ENCODE results near the gene RANBP1.

Gene RANBP1

GRCh38 chr22:20088263-20088648 is 27.6 kb upstream of the RANBP1 start:
- DNase-seq (ENCODE audit: low read depth in 2 of 2): no peak

GRCh38 chr22:20089226-20089976 is 26.5 kb upstream of the RANBP1 start:
- no peak for DNase-seq (ENCODE audit: low read depth in 2 of 2)

GRCh38 chr22:20089977-20090729 is 25.8 kb upstream of the RANBP1 start:
- DNase-seq (ENCODE audit: low read depth in 2 of 2): no peak

- no peak for DNase-seq (ENCODE audit: low read depth in 2 of 2)
Observed at GRCh38 chr22:20090730-20091240, 25.1 kb upstream of the RANBP1 start.

GRCh38 chr22:20091690-20092476 is 24.0 kb upstream of the RANBP1 start:
- DNase-seq (ENCODE audit: low read depth in 2 of 2): no peak

- DNase-seq (ENCODE audit: low read depth in 2 of 2): no peak
Observed at GRCh38 chr22:20092477-20092854, 23.4 kb upstream of the RANBP1 start.

GRCh38 chr22:20093418-20094196 is 22.3 kb upstream of the RANBP1 start:
- DNase-seq (ENCODE audit: low read depth in 2 of 2): no peak

- DNase-seq (ENCODE audit: low read depth in 2 of 2): no peak
Observed at GRCh38 chr22:20094197-20094807, 21.6 kb upstream of the RANBP1 start.

- DNase-seq (ENCODE audit: low read depth in 2 of 2): peak in 1 of 2 experiments; percentile 50
Observed at GRCh38 chr22:20095521-20095920, 20.4 kb upstream of the RANBP1 start.

GRCh38 chr22:20096574-20097420 is 19.1 kb upstream of the RANBP1 start:
- DNase-seq (ENCODE audit: low read depth in 2 of 2): no peak

- no peak for DNase-seq (ENCODE audit: low read depth in 2 of 2)
Observed at GRCh38 chr22:20099099-20099711, 16.7 kb upstream of the RANBP1 start.

GRCh38 chr22:20101638-20102037 is 14.3 kb upstream of the RANBP1 start:
- DNase-seq (ENCODE audit: low read depth in 2 of 2): no peak

GRCh38 chr22:20102203-20102780 is 13.6 kb upstream of the RANBP1 start:
- DNase-seq (ENCODE audit: low read depth in 2 of 2): no peak

- DNase-seq (ENCODE audit: low read depth in 2 of 2): no peak
Observed at GRCh38 chr22:20105456-20106204, 10.3 kb upstream of the RANBP1 start.

GRCh38 chr22:20106205-20106848 is 9.6 kb upstream of the RANBP1 start:
- no peak for DNase-seq (ENCODE audit: low read depth in 2 of 2)

- no peak for DNase-seq (ENCODE audit: low read depth in 2 of 2)
Observed at GRCh38 chr22:20106849-20107237, 9.1 kb upstream of the RANBP1 start.

- DNase-seq (ENCODE audit: low read depth in 2 of 2): no peak
Observed at GRCh38 chr22:20107471-20107901, 8.4 kb upstream of the RANBP1 start.
